ENCODE measurements around the gene SENP2.

SENP2 gene

DNA sequence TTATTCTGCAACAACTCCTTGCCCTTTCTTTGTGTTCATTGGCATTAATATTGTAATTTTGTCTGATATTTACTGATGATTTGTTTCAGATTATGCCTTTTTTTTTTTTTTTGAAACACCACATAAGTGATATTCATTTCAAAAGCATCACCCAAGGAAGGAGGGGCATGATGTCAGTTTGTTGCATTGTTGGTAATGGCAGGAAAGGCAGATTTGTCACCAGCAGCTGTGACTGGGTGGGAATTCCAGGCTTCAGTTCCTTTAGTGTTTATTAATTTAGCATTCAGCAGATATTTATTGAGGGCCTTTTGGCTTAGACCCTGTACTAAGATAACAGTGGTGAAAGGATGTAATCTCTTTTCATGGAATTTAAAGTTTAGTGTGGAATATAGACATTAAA, 19.5 kb downstream of the SENP2 start:
- Histone ChIP-seq H2AFZ (ENCODE audit: low read length) (no peak overlapping the region), H3K4me1 (ENCODE audit: low read length) (no peaks in the 10 kb centered on the region), H3K27me3 (replicated peaks; ENCODE audit: insufficient read depth, low read length) (no peaks in the 10 kb centered on the region), H3K9me3 (replicated peaks; ENCODE audit: insufficient read depth, low read length) (no peaks in the 10 kb centered on the region), H3K9me2 (replicated peaks; ENCODE audit: insufficient read depth, low read length) (no peaks in the 10 kb centered on the region), H3K4me3 (ENCODE audit: low read length) (no peak overlapping the region), H4K20me1 (ENCODE audit: insufficient read depth, low read length) (no peaks in the 10 kb centered on the region), H3K4me2 (ENCODE audit: low read depth, low read length) (no peak overlapping the region), H3K27ac (ENCODE audit: low read length) (no peak overlapping the region), H3K36me3 (replicated peaks; ENCODE audit: insufficient read depth, low read length) (peaks cover 13% of the 10 kb centered on the region; the same call in 1 of the 2 replicates), H3F3A (ENCODE audit: insufficient read depth, low read length) (no peaks in the 10 kb centered on the region), H3K9ac (ENCODE audit: low read length) (no peak overlapping the region), H3K79me2 (ENCODE audit: low read length) (0 out of 2 replicates have a peak, but pooled peaks cover 4% of the 10 kb centered on the region)
- DNase-seq: no peak
- TF ChIP-seq EZH2phosphoT487 (IDR thresholded peaks at IDR 0.05; ENCODE audit: low read length) (no peak), EZH2 (optimal IDR thresholded peaks at IDR 0.05; ENCODE audit: low read depth, low read length) (no peak)
- TF ChIP-seq, protein P1, sequence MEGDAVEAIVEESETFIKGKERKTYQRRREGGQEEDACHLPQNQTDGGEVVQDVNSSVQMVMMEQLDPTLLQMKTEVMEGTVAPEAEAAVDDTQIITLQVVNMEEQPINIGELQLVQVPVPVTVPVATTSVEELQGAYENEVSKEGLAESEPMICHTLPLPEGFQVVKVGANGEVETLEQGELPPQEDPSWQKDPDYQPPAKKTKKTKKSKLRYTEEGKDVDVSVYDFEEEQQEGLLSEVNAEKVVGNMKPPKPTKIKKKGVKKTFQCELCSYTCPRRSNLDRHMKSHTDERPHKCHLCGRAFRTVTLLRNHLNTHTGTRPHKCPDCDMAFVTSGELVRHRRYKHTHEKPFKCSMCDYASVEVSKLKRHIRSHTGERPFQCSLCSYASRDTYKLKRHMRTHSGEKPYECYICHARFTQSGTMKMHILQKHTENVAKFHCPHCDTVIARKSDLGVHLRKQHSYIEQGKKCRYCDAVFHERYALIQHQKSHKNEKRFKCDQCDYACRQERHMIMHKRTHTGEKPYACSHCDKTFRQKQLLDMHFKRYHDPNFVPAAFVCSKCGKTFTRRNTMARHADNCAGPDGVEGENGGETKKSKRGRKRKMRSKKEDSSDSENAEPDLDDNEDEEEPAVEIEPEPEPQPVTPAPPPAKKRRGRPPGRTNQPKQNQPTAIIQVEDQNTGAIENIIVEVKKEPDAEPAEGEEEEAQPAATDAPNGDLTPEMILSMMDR (IDR thresholded peaks at IDR 0.05; ENCODE audit: low read length): no peak

DNA sequence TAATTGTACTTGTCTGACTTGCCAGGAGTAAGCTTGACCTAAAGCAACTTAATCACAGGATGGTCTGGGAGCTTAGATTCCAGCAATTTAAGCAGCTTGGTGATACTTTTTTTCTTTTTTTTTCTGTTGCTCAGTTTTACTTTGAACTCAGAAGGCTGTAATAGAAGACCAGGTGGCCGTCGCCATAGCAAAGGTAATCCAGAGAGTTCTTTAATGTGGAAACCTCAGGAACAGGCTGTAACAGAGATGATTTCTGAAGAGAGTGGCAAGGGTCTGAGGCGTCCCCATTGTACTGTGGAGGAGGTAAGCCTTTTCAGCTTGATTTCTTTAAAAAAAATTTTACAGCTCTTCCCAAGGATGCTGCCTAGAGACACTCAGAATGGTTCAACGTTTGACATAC, 20.1 kb downstream of the SENP2 start:
- no peaks in the 10 kb centered on the region for H4K20me1 ChIP-seq (ENCODE audit: insufficient read depth, low read length)
- 0 out of 2 replicates have a peak, but pooled peaks cover 4% of the 10 kb centered on the region for H3K79me2 ChIP-seq (ENCODE audit: low read length)
- H3K9me2 ChIP-seq (replicated peaks; ENCODE audit: insufficient read depth, low read length): no peaks in the 10 kb centered on the region
- no peaks in the 10 kb centered on the region for H3K4me1 ChIP-seq (ENCODE audit: low read length)
- H3F3A ChIP-seq (ENCODE audit: insufficient read depth, low read length): no peaks in the 10 kb centered on the region
- H2AFZ ChIP-seq (ENCODE audit: low read length): no peak overlapping the region
- DNase-seq: no peak
- no peaks in the 10 kb centered on the region for H3K9me3 ChIP-seq (replicated peaks; ENCODE audit: insufficient read depth, low read length)
- H3K27me3 ChIP-seq (replicated peaks; ENCODE audit: insufficient read depth, low read length): no peaks in the 10 kb centered on the region
- H3K4me2 ChIP-seq (ENCODE audit: low read depth, low read length): no peak overlapping the region
- H3K27ac ChIP-seq (ENCODE audit: low read length): no peak overlapping the region
- H3K4me3 ChIP-seq (ENCODE audit: low read length): no peak overlapping the region
- H3K9ac ChIP-seq (ENCODE audit: low read length): no peak overlapping the region
- TF ChIP-seq EZH2phosphoT487 (IDR thresholded peaks at IDR 0.05; ENCODE audit: low read length): no peak
- H3K36me3 ChIP-seq (replicated peaks; ENCODE audit: insufficient read depth, low read length): peaks cover 13% of the 10 kb centered on the region; the same call in 1 of the 2 replicates

DNA sequence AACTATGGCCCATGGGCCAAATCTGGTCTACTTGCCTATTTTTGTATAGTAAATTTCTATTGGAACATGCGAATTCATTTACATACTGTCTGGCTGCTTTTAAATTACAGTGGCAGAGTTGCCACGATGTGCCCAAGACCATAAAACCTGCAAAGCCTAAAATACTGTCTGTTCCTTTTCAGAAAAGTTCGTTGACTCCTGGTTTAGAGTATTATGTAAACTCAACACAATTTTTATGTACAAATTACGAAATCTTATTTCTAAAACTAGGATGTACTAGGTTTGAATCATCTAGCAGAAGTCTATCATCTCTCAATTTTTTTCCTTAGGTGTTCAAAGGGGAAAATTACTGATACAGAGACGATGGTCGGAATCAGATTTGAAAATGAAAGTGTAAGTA, 26.9 kb downstream of the SENP2 start:
- Histone ChIP-seq H3K4me1 (ENCODE audit: low read length) (no peaks in the 10 kb centered on the region), H3K27ac (ENCODE audit: low read length) (no peak overlapping the region), H4K20me1 (ENCODE audit: insufficient read depth, low read length) (no peaks in the 10 kb centered on the region), H3K9me2 (replicated peaks; ENCODE audit: insufficient read depth, low read length) (no peaks in the 10 kb centered on the region), H2AFZ (ENCODE audit: low read length) (no peak overlapping the region), H3K4me2 (ENCODE audit: low read depth, low read length) (no peak overlapping the region), H3F3A (ENCODE audit: insufficient read depth, low read length) (no peaks in the 10 kb centered on the region), H3K79me2 (ENCODE audit: low read length) (no peaks in the 10 kb centered on the region), H3K27me3 (replicated peaks; ENCODE audit: insufficient read depth, low read length) (no peaks in the 10 kb centered on the region), H3K36me3 (replicated peaks; ENCODE audit: insufficient read depth, low read length) (peaks cover 14% of the 10 kb centered on the region; the same call in 1 of the 2 replicates), H3K4me3 (ENCODE audit: low read length) (no peak overlapping the region), H3K9me3 (replicated peaks; ENCODE audit: insufficient read depth, low read length) (no peaks in the 10 kb centered on the region), H3K9ac (ENCODE audit: low read length) (no peak overlapping the region)
- no peak for TF ChIP-seq EZH2phosphoT487 (IDR thresholded peaks at IDR 0.05; ENCODE audit: low read length)
- TF ChIP-seq EZH2 (optimal IDR thresholded peaks at IDR 0.05; ENCODE audit: low read depth, low read length): no peak
- TF ChIP-seq, protein P1 (IDR thresholded peaks at IDR 0.05; ENCODE audit: low read length): no peak
- DNase-seq: no peak

DNA sequence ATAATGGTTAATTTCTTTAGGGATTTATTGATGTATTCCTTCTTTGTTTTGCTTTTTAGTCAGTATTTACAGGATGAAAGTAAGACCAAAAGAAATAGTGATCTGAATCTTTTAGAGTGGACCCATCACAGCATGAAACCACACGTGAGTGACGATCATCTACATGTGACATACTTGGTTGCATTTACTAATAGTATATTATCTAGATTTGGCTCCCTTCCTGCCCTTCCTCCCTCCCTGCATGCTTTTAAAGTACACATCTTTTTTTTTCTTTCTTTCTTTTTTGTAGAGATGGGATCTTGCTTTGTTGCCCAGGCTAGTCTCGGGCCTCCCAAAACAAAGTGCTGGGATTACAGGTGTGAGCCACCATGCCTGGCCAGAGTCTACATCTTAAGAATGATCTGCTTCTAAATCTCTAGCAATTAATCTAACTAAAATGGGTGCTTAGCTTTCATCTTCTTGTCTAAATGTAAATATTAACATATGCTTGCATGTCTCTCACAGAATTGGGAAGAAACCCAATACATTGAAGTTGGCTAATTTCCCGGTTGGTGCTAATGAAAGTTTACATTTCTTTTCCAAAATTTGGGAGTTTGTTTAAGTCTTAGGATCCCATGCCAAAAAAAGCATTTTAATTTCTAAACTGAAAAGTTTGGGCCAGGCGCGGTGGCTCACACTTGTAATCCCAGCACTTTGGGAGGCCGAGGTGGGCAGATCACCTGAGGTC, 38.0 kb downstream of the SENP2 start:
- no peaks in the 10 kb centered on the region for H3K4me1 ChIP-seq (ENCODE audit: low read length)
- H3K9me3 ChIP-seq (replicated peaks; ENCODE audit: insufficient read depth, low read length): no peaks in the 10 kb centered on the region
- H2AFZ ChIP-seq (ENCODE audit: low read length): no peak overlapping the region
- TF ChIP-seq EZH2 (optimal IDR thresholded peaks at IDR 0.05; ENCODE audit: low read depth, low read length) (no peak), EZH2phosphoT487 (IDR thresholded peaks at IDR 0.05; ENCODE audit: low read length) (no peak)
- TF ChIP-seq, protein P1 (IDR thresholded peaks at IDR 0.05; ENCODE audit: low read length): no peak
- no peaks in the 10 kb centered on the region for H3K9me2 ChIP-seq (replicated peaks; ENCODE audit: insufficient read depth, low read length)
- no peak for DNase-seq
- H3K27me3 ChIP-seq (replicated peaks; ENCODE audit: insufficient read depth, low read length): no peaks in the 10 kb centered on the region
- H3F3A ChIP-seq (ENCODE audit: insufficient read depth, low read length): no peaks in the 10 kb centered on the region
- no peaks in the 10 kb centered on the region; the same call in 1 of the 2 replicates for H3K36me3 ChIP-seq (replicated peaks; ENCODE audit: insufficient read depth, low read length)
- no peak overlapping the region for H3K9ac ChIP-seq (ENCODE audit: low read length)
- no peak overlapping the region for H3K27ac ChIP-seq (ENCODE audit: low read length)
- H3K4me2 ChIP-seq (ENCODE audit: low read depth, low read length): no peak overlapping the region
- H3K4me3 ChIP-seq (ENCODE audit: low read length): no peak overlapping the region
- H3K79me2 ChIP-seq (ENCODE audit: low read length): no peaks in the 10 kb centered on the region
- no peaks in the 10 kb centered on the region for H4K20me1 ChIP-seq (ENCODE audit: insufficient read depth, low read length)
